Stimulated activated CD4-positive, alpha-beta T cell treated with anti-CD3 and anti-CD28 coated beads, Interleukin-12 subunit alpha, Interleukin-12 subunit beta, amount 100 ng/mL, for 48 hours (primary cell): ENCODE data around the gene TEDC2.
"Not testable (repeated sequence)": the region's sequence is repeated elsewhere in the genome, so short reads cannot be mapped to it uniquely, and the experiment has no call there.

Experiments used
- DNase-seq, 3 donors: peaks; one replicate each; pipeline ENCODE4 v3.0.0-alpha.2; 2020; ENCODE audit warnings: low read depth in 2 of 3, low spot score in 1 of 3

The TEDC2 gene

GRCh38 chr16:2437032-2437790 lies 22.7 kb upstream of the TEDC2 start:
- DNase-seq, result no peak

- DNase-seq, result no peak
These were observed 21.8 kb upstream of the TEDC2 start for GRCh38 chr16:2438121-2438520.

GRCh38 chr16:2439598-2439997 lies 20.3 kb upstream of the TEDC2 start:
- no peak for DNase-seq

- DNase-seq, result not testable (repeated sequence)
These were observed 18.6 kb upstream of the TEDC2 start for GRCh38 chr16:2441143-2441804.

- no peak for DNase-seq
These were observed 16.4 kb upstream of the TEDC2 start for GRCh38 chr16:2443555-2443954.

GRCh38 chr16:2447920-2448583 lies 11.9 kb upstream of the TEDC2 start:
- no peak for DNase-seq

- DNase-seq, result no peak
These were observed 10.8 kb upstream of the TEDC2 start for GRCh38 chr16:2449118-2449517.

- no peak for DNase-seq
These were observed 9.4 kb upstream of the TEDC2 start for GRCh38 chr16:2450535-2450934.

GRCh38 chr16:2450975-2451381 lies 8.9 kb upstream of the TEDC2 start:
- no peak for DNase-seq

- no peak for DNase-seq
These were observed 8.0 kb upstream of the TEDC2 start for GRCh38 chr16:2451851-2452320.

- DNase-seq, result no peak
These were observed 7.3 kb upstream of the TEDC2 start for GRCh38 chr16:2452650-2453049.

GRCh38 chr16:2455081-2455845 lies 4.6 kb upstream of the TEDC2 start:
- DNase-seq, result no peak

GRCh38 chr16:2456551-2457153 lies 3.3 kb upstream of the TEDC2 start:
- no peak for DNase-seq

- DNase-seq, result no peak
These were observed 2.6 kb upstream of the TEDC2 start for GRCh38 chr16:2457267-2457666.

- DNase-seq, result no peak
These were observed 2.0 kb upstream of the TEDC2 start for GRCh38 chr16:2457946-2458345.

- no peak for DNase-seq
These were observed 842 bp upstream of the TEDC2 start for GRCh38 chr16:2458887-2459646.

GRCh38 chr16:2460391-2460713 lies 443 bp downstream of the TEDC2 start:
- no peak for DNase-seq

- no peak for DNase-seq
These were observed 1.0 kb downstream of the TEDC2 start for GRCh38 chr16:2460916-2461315.

GRCh38 chr16:2462031-2462866 lies 2.3 kb downstream of the TEDC2 start:
- DNase-seq, result no peak

- DNase-seq, result no peak
These were observed 4.4 kb downstream of the TEDC2 start for GRCh38 chr16:2464333-2464732.
